HUES48 (cell line): Measurements from ENCODE around the gene PRKG1.

Source experiments
- H3K27ac ChIP-seq: one replicate; pipeline ENCODE4 v1.7.0; 2013; ENCODE audit warnings: low read depth, low read length, inconsistent platforms
- H3K27me3 ChIP-seq: 2 replicates; pipeline ENCODE4 v1.6.1; 2013; ENCODE audit warnings: mild to moderate bottlenecking, low read length; ENCODE audit not compliant: control insufficient read depth, insufficient read depth
- H3K36me3 ChIP-seq: 2 replicates; pipeline ENCODE4 v1.6.1; 2013; ENCODE audit warnings: low read length; ENCODE audit not compliant: control insufficient read depth, insufficient read depth
- H3K4me1 ChIP-seq: 2 replicates; pipeline ENCODE4 v1.6.1; 2013; ENCODE audit warnings: mild to moderate bottlenecking, low read length; ENCODE audit not compliant: control insufficient read depth, insufficient read depth
- H3K4me3 ChIP-seq: 2 replicates; pipeline ENCODE4 v1.5.1; 2013; ENCODE audit warnings: mild to moderate bottlenecking, low read depth, low read length
- H3K9ac ChIP-seq: 2 replicates; pipeline ENCODE4 v1.6.1; 2013; ENCODE audit warnings: mild to moderate bottlenecking, low read depth, low read length, moderate library complexity
- H3K9me3 ChIP-seq: 2 replicates; pipeline ENCODE4 v1.6.1; 2013; ENCODE audit warnings: low read length; ENCODE audit not compliant: control insufficient read depth, insufficient read depth

PRKG1 gene

DNA sequence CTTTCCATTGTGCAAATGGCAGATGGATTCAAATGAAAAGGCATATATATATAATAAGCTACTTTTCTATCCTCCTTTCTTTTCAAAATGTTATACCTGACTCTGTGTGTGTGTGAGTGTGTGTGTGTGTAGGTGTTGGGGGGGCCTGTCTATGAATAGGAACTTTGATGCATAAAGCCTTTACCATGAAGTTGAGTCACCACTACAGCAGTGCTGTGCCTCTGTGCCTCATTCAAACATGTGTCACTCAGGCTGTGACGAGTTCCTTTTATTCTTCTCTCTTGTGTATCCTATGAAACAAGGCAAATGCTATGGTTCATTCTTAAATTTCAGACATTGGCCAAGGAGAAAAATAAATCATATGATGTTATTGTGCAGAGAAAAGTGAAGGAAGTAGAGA is 1187.1 kb downstream of the PRKG1 start:
- H3K27me3 ChIP-seq, result no peaks in the 10 kb centered on the region
- no peaks in the 10 kb centered on the region for H3K36me3 ChIP-seq
- H3K4me1 ChIP-seq, result peaks cover 12% of the 10 kb centered on the region
- H3K9ac ChIP-seq, result no peak overlapping the region
- H3K27ac ChIP-seq, result no peak overlapping the region
- H3K4me3 ChIP-seq, result no peak overlapping the region
- no peaks in the 10 kb centered on the region for H3K9me3 ChIP-seq

GRCh38 chr10:52265131-52265926 is 1191.0 kb downstream of the PRKG1 start:
- Histone ChIP-seq H3K4me1 (peaks cover 12% of the 10 kb centered on the region), H3K36me3 (no peaks in the 10 kb centered on the region), H3K27me3 (no peaks in the 10 kb centered on the region), H3K9ac (no peak overlapping the region), H3K4me3 (no peak overlapping the region), H3K27ac (no peak overlapping the region), H3K9me3 (no peaks in the 10 kb centered on the region)

DNA sequence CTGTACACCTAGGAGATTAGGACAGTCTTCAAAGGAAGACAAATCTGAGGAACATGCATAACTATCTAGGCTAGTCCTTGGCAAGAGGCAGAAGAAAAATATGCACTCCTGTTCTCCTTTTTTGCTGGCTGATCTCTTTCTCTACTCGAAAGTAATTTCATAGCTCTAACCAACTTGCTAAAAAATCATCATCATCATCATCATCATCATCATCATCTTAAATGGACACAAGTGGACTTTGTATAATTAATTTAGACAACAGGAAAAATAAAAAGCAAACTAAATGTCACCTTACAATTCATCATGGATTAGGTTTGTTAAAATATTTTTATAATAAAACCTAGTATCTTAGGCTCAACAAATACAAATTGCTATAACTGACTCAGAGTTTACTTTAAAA is 1192.6 kb downstream of the PRKG1 start:
- no peak overlapping the region for H3K4me3 ChIP-seq
- no peaks in the 10 kb centered on the region for H3K27me3 ChIP-seq
- no peaks in the 10 kb centered on the region for H3K9me3 ChIP-seq
- H3K4me1 ChIP-seq, result peaks cover 12% of the 10 kb centered on the region
- no peak overlapping the region for H3K9ac ChIP-seq
- H3K27ac ChIP-seq, result no peak overlapping the region
- no peaks in the 10 kb centered on the region for H3K36me3 ChIP-seq

- H3K27ac ChIP-seq, result no peak overlapping the region
- no peaks in the 10 kb centered on the region for H3K9me3 ChIP-seq
- H3K4me3 ChIP-seq, result no peak overlapping the region
- no peaks in the 10 kb centered on the region for H3K27me3 ChIP-seq
- H3K9ac ChIP-seq, result no peak overlapping the region
- H3K4me1 ChIP-seq, result peaks cover 12% of the 10 kb centered on the region
- H3K36me3 ChIP-seq, result no peaks in the 10 kb centered on the region; the same call in 1 of the 2 replicates
These were observed 1194.5 kb downstream of the PRKG1 start for GRCh38 chr10:52268790-52269189.

- H3K36me3 ChIP-seq, result no peaks in the 10 kb centered on the region; the same call in 1 of the 2 replicates
- H3K27ac ChIP-seq, result no peak overlapping the region
- no peak overlapping the region for H3K9ac ChIP-seq
- H3K27me3 ChIP-seq, result no peaks in the 10 kb centered on the region
- no peaks in the 10 kb centered on the region for H3K9me3 ChIP-seq
- H3K4me3 ChIP-seq, result no peak overlapping the region
- peaks cover 12% of the 10 kb centered on the region for H3K4me1 ChIP-seq
These were observed 1194.9 kb downstream of the PRKG1 start for GRCh38 chr10:52269233-52269632.

GRCh38 chr10:52276163-52276562 is 1201.9 kb downstream of the PRKG1 start:
- H3K9me3 ChIP-seq, result no peaks in the 10 kb centered on the region
- H3K27ac ChIP-seq, result no peak overlapping the region
- no peak overlapping the region for H3K4me3 ChIP-seq
- H3K27me3 ChIP-seq, result no peaks in the 10 kb centered on the region
- H3K4me1 ChIP-seq, result 0 out of 2 replicates have a peak, but pooled peaks cover 6% of the 10 kb centered on the region
- no peaks in the 10 kb centered on the region; the same call in 1 of the 2 replicates for H3K36me3 ChIP-seq
- H3K9ac ChIP-seq, result no peak overlapping the region

GRCh38 chr10:52276986-52277385 is 1202.7 kb downstream of the PRKG1 start:
- no peak overlapping the region for H3K9ac ChIP-seq
- no peak overlapping the region for H3K4me3 ChIP-seq
- no peak overlapping the region for H3K27ac ChIP-seq
- H3K27me3 ChIP-seq, result no peaks in the 10 kb centered on the region
- 0 out of 2 replicates have a peak, but pooled peaks cover 6% of the 10 kb centered on the region for H3K4me1 ChIP-seq
- H3K9me3 ChIP-seq, result no peaks in the 10 kb centered on the region
- H3K36me3 ChIP-seq, result no peaks in the 10 kb centered on the region; the same call in 1 of the 2 replicates

DNA sequence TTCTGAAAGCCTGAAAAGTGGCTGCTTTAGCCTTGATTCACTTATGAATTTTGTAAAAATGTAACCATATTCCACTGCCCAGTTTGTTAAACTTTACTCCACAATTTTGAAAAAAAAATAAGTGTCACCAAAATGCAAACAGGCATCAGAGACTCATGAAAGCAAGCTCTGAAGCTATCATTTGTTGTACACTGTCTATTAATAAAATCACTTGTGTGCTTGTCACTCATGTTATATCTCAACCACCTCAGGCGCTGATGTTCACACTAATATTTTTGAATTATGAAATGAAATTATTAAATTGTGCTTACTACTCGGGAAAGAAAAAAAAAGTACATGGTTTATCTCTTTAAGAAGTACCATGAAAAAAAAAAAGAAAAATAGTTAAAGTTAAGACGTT is 1205.3 kb downstream of the PRKG1 start:
- Histone ChIP-seq H3K27me3 (no peaks in the 10 kb centered on the region), H3K9me3 (no peaks in the 10 kb centered on the region), H3K4me3 (no peak overlapping the region), H3K9ac (no peak overlapping the region), H3K4me1 (0 out of 2 replicates have a peak, but pooled peaks cover 6% of the 10 kb centered on the region), H3K36me3 (no peaks in the 10 kb centered on the region), H3K27ac (no peak overlapping the region)

- H3K27ac ChIP-seq, result no peak overlapping the region
- no peak overlapping the region for H3K4me3 ChIP-seq
- H3K4me1 ChIP-seq, result 0 out of 2 replicates have a peak, but pooled peaks cover 6% of the 10 kb centered on the region
- no peak overlapping the region for H3K9ac ChIP-seq
- H3K36me3 ChIP-seq, result no peaks in the 10 kb centered on the region
- H3K9me3 ChIP-seq, result no peaks in the 10 kb centered on the region
- H3K27me3 ChIP-seq, result no peaks in the 10 kb centered on the region
These were observed 1205.8 kb downstream of the PRKG1 start for GRCh38 chr10:52280051-52280450.

GRCh38 chr10:52283174-52283573 is 1208.9 kb downstream of the PRKG1 start:
- no peak overlapping the region for H3K4me3 ChIP-seq
- H3K27me3 ChIP-seq, result no peaks in the 10 kb centered on the region
- no peak overlapping the region for H3K9ac ChIP-seq
- no peak overlapping the region for H3K27ac ChIP-seq
- 0 out of 2 replicates have a peak, but pooled peaks cover 6% of the 10 kb centered on the region for H3K4me1 ChIP-seq
- no peaks in the 10 kb centered on the region for H3K9me3 ChIP-seq
- no peaks in the 10 kb centered on the region for H3K36me3 ChIP-seq

GRCh38 chr10:52284416-52285013 is 1210.2 kb downstream of the PRKG1 start:
- Histone ChIP-seq H3K4me3 (no peak overlapping the region), H3K4me1 (0 out of 2 replicates have a peak, but pooled peaks cover 6% of the 10 kb centered on the region), H3K9ac (no peak overlapping the region), H3K36me3 (no peaks in the 10 kb centered on the region), H3K27ac (no peak overlapping the region), H3K9me3 (no peaks in the 10 kb centered on the region), H3K27me3 (no peaks in the 10 kb centered on the region)
